Esophagus muscularis mucosa (tissue), 3 donors: ENCODE measurements around the gene ADCY7.

Experiments used
- EP300 ChIP-seq: sonication (generic); formaldehyde crosslinking; IDR thresholded peaks from one replicate; pipeline ENCODE4 v1.6.1; 2017; ENCODE audit warnings: antibody characterized with exemption
- TF ChIP-seq, protein P1 (sequence below), 3 experiments: fragments of 200-600 bp in 2 of 3; fragments of 450-650 bp in 1 of 3; sonication (generic) in 2 of 3; IDR thresholded peaks; one replicate each; pipeline ENCODE4 v1.5.1; 2017 to 2019; ENCODE audit warnings: antibody characterized with exemption in 3 of 3, mild to moderate bottlenecking in 2 of 3, moderate library complexity in 1 of 3

DNA sequence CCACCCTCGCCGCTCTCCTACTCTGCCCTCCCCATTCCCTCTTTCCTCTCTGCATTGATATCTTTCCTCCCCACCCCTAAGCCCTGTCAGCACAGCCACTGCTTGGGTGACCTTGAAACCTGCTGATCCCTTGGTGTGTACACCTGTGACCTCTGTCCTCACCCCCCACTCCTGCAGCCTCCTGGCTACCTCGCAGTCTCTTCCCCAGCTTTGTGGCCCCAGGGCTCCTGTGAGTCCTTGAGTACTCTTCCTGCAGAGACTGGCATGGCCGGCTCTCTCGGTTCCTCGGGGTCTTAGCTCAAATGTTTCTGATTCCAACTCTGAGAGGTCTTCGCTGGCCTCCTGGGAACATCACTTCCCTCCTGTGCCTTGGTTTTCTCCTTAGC is 31.7 kb downstream of the ADCY7 start:
- TF ChIP-seq EP300, result no peak
- TF ChIP-seq, protein P1, sequence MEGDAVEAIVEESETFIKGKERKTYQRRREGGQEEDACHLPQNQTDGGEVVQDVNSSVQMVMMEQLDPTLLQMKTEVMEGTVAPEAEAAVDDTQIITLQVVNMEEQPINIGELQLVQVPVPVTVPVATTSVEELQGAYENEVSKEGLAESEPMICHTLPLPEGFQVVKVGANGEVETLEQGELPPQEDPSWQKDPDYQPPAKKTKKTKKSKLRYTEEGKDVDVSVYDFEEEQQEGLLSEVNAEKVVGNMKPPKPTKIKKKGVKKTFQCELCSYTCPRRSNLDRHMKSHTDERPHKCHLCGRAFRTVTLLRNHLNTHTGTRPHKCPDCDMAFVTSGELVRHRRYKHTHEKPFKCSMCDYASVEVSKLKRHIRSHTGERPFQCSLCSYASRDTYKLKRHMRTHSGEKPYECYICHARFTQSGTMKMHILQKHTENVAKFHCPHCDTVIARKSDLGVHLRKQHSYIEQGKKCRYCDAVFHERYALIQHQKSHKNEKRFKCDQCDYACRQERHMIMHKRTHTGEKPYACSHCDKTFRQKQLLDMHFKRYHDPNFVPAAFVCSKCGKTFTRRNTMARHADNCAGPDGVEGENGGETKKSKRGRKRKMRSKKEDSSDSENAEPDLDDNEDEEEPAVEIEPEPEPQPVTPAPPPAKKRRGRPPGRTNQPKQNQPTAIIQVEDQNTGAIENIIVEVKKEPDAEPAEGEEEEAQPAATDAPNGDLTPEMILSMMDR (IDR thresholded peaks at IDR 0.05), result no peak
